ENCODE data around the gene ZNF331.

The ZNF331 gene

GRCh38 chr19:53555352-53555751, 17.4 kb downstream of the ZNF331 start:
- no peak overlapping the region for H2AFZ ChIP-seq (ENCODE audit: low read depth, low read length)
- peaks cover 7% of the 10 kb centered on the region; the same call in 1 of the 2 replicates for H3K4me1 ChIP-seq (ENCODE audit: low read length)
- no peak overlapping the region for H3K4me3 ChIP-seq (ENCODE audit: low read length)
- H3K27ac ChIP-seq (ENCODE audit: low read length) = no peak overlapping the region
- no peaks in the 10 kb centered on the region for H3K9me3 ChIP-seq (ENCODE audit: insufficient read depth, low read length)
- peaks cover 37% of the 10 kb centered on the region for H3K79me2 ChIP-seq (ENCODE audit: low read length)
- no peak overlapping the region for H3K4me2 ChIP-seq (ENCODE audit: low read length)
- no peak for TF ChIP-seq EZH2phosphoT487 (IDR thresholded peaks at IDR 0.05; ENCODE audit: low read depth)
- no peak for TF ChIP-seq CTCF (IDR thresholded peaks at IDR 0.05; ENCODE audit: low read depth, low read length)
- no peaks in the 10 kb centered on the region for H3K27me3 ChIP-seq (ENCODE audit: low read depth, low read length)
- H4K20me1 ChIP-seq (ENCODE audit: insufficient read depth, low read length) = no peaks in the 10 kb centered on the region
- no peak overlapping the region for H3K9ac ChIP-seq (ENCODE audit: low read length)
- H3K36me3 ChIP-seq (replicated peaks; ENCODE audit: low read depth, low read length) = peaks cover 21% of the 10 kb centered on the region

- Histone ChIP-seq H3K9ac (ENCODE audit: low read length) (no peak overlapping the region), H3K9me3 (ENCODE audit: insufficient read depth, low read length) (peaks cover 1% of the 10 kb centered on the region)
- no peak for TF ChIP-seq EZH2phosphoT487 (IDR thresholded peaks at IDR 0.05; ENCODE audit: low read depth)
- TF ChIP-seq CTCF (IDR thresholded peaks at IDR 0.05; ENCODE audit: low read depth, low read length) = no peak
Observed at GRCh38 chr19:53571339-53571738, 33.4 kb downstream of the ZNF331 start.

GRCh38 chr19:53576941-53577653, 39.2 kb downstream of the ZNF331 start:
- Histone ChIP-seq H3K36me3 (replicated peaks; ENCODE audit: low read depth, low read length) (peaks cover 63% of the 10 kb centered on the region), H3K4me1 (ENCODE audit: low read length) (no peaks in the 10 kb centered on the region), H3K4me2 (ENCODE audit: low read length) (no peak overlapping the region)

More at GRCh38 chr19:53571339-53571738, 33.4 kb downstream of the ZNF331 start:
- Histone ChIP-seq H3K4me2 (ENCODE audit: low read length) (no peak overlapping the region), H3K27ac (ENCODE audit: low read length) (no peak overlapping the region), H4K20me1 (ENCODE audit: insufficient read depth, low read length) (no peaks in the 10 kb centered on the region), H3K79me2 (ENCODE audit: low read length) (no peaks in the 10 kb centered on the region), H2AFZ (ENCODE audit: low read depth, low read length) (no peak overlapping the region), H3K4me1 (ENCODE audit: low read length) (no peaks in the 10 kb centered on the region), H3K36me3 (replicated peaks; ENCODE audit: low read depth, low read length) (peaks cover 54% of the 10 kb centered on the region), H3K27me3 (ENCODE audit: low read depth, low read length) (no peaks in the 10 kb centered on the region), H3K4me3 (ENCODE audit: low read length) (no peak overlapping the region)

GRCh38 chr19:53577968-53578367, 40.0 kb downstream of the ZNF331 start:
- no peak overlapping the region for H3K9ac ChIP-seq (ENCODE audit: low read length)
- peaks cover 57% of the 10 kb centered on the region for H3K36me3 ChIP-seq (replicated peaks; ENCODE audit: low read depth, low read length)
- H3K9me3 ChIP-seq (ENCODE audit: insufficient read depth, low read length) = peaks cover 33% of the 10 kb centered on the region
- no peak overlapping the region for H2AFZ ChIP-seq (ENCODE audit: low read depth, low read length)
- no peaks in the 10 kb centered on the region for H3K27me3 ChIP-seq (ENCODE audit: low read depth, low read length)
- no peaks in the 10 kb centered on the region for H3K79me2 ChIP-seq (ENCODE audit: low read length)
- H3K4me1 ChIP-seq (ENCODE audit: low read length) = no peaks in the 10 kb centered on the region
- H3K27ac ChIP-seq (ENCODE audit: low read length) = no peak overlapping the region
- TF ChIP-seq EZH2phosphoT487 (IDR thresholded peaks at IDR 0.05; ENCODE audit: low read depth) (no peak), CTCF (IDR thresholded peaks at IDR 0.05; ENCODE audit: low read depth, low read length) (no peak)
- H4K20me1 ChIP-seq (ENCODE audit: insufficient read depth, low read length) = no peaks in the 10 kb centered on the region
- no peak overlapping the region for H3K4me3 ChIP-seq (ENCODE audit: low read length)
- H3K4me2 ChIP-seq (ENCODE audit: low read length) = no peak overlapping the region

More at GRCh38 chr19:53576941-53577653, 39.2 kb downstream of the ZNF331 start:
- H2AFZ ChIP-seq (ENCODE audit: low read depth, low read length) = no peak overlapping the region
- no peaks in the 10 kb centered on the region for H3K27me3 ChIP-seq (ENCODE audit: low read depth, low read length)
- H3K9ac ChIP-seq (ENCODE audit: low read length) = no peak overlapping the region
- no peak overlapping the region for H3K4me3 ChIP-seq (ENCODE audit: low read length)
- no peaks in the 10 kb centered on the region for H4K20me1 ChIP-seq (ENCODE audit: insufficient read depth, low read length)
- TF ChIP-seq CTCF (IDR thresholded peaks at IDR 0.05; ENCODE audit: low read depth, low read length) (no peak), EZH2phosphoT487 (IDR thresholded peaks at IDR 0.05; ENCODE audit: low read depth) (no peak)
- H3K27ac ChIP-seq (ENCODE audit: low read length) = no peak overlapping the region
- peaks cover 33% of the 10 kb centered on the region for H3K9me3 ChIP-seq (ENCODE audit: insufficient read depth, low read length)
- no peaks in the 10 kb centered on the region for H3K79me2 ChIP-seq (ENCODE audit: low read length)
